Measurements from ENCODE around the gene NINJ2. TPM values are rescaled to one million over a fixed set of nuclear protein-coding genes. Genes with fewer than 3 reads are reported as not detected.

NINJ2 gene
- total and polyA plus RNA-seq, 10 of the 15 experiments (the other 5 are each of a cell fraction or from before 2014, with no cell fraction given), result 8.9 to 51.6 (median 21.3) TPM

DNA sequence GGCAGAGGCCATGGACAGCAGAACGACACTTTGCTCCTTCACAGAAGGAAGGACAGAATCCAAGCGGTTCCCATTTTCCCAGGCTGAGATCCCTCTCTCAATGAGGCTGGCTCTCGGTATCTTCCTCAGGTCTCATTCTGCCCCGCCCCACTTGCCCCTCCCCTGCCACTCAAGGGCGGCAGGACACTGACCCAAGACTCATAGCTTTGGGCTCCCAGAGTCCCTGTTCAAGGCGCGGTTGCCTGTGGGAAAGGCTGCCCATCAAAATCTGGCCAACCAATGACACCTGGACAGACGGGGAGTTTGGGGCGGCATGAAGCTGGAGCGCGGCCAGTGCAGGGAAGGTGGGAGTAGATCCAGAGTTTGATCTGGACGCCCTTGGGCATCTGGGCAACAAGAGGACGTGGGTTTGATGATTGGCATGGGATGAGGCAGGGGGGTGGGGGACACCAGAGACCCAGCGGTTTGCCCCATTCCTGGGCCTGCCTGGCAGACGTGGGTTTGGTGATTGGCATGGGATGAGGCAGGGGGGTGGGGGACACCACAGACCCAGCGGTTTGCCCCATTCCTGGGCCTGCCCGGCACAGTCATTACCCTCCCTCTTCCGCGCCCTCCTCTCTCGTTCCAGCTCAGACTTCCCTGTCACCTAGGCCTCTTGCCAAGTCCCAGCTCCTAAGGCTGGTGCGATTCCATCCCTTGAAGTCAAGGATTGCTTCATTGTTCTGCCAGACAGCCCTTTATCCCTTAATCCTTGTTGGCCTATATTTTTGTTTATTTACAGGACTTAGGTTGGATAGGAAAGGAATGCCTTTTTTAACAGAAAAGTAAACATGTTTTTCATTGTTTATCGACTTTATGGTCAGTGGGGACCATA is 92.1 kb downstream of the NINJ2 start:
- WGBS (ENCODE audit: insufficient coverage, insufficient replicate concordance, low lambda C conversion rate, missing lambda C conversion rate), result 80% methylated on average over 21 of the region's 22 CpGs
- no peaks in the 10 kb centered on the region for H3K36me3 ChIP-seq (ENCODE audit: control insufficient read depth in 2 of 2, insufficient read depth in 2 of 2, low read length in 1 of 2)
- FAIRE-seq (no peak), ATAC-seq (no peak), DNase-seq (ENCODE audit: low read depth, low spot score) (no peak)
- TF ChIP-seq TCF3 (IDR thresholded peaks at IDR 0.05; ENCODE audit: borderline replicate concordance, insufficient read depth, low read depth, low read length), result no peak
- no peak overlapping the region for H3K4me2 ChIP-seq (ENCODE audit: control insufficient read depth, insufficient read depth)
- BruUV-seq (replicated peaks), result no TSS peak
- H3K9me3 ChIP-seq (replicated peaks; ENCODE audit: control insufficient read depth, insufficient read depth, low read length), result no peaks in the 10 kb centered on the region
- RAD21 ChIA-PET (ENCODE audit: unreplicated experiment), result interaction anchor here (1.2 to 1.4 kb wide), 2 partner anchors 240 to 362 kb away, joined by 3 read pairs; no protein-coding TSS in a partner anchor
- no peaks in the 10 kb centered on the region for H4K20me1 ChIP-seq (ENCODE audit: control insufficient read depth, insufficient read depth)
- SMC1A ChIA-PET (ENCODE audit: uncharacterized antibody, unreplicated experiment), result interaction anchor here (0.8 to 1.6 kb wide), 5 partner anchors 181 to 1035 kb away, joined by 3 to 4 read pairs (median 3); partner anchors contain the start of genes RAD52 and WNK1
- CTCF ChIA-PET, result interaction anchor here (0.7 to 5.2 kb wide), 6 partner anchors 51 to 546 kb away, joined by 3 to 50 read pairs (median 6); partner anchors contain the start of gene RAD52
- POLR2A ChIA-PET, result interaction anchor here (1.2 kb wide), 1 partner anchor 245 kb away, joined by 3 read pairs; no protein-coding TSS in a partner anchor
- H3K27me3 ChIP-seq (replicated peaks in 1 of 2; ENCODE audit: control insufficient read depth in 2 of 2, insufficient read depth in 2 of 2, low read length in 1 of 2), result no peaks in the 10 kb centered on the region
- intact Hi-C loops (cut with micrococcal nuclease; ENCODE audit: unreplicated experiment) (no loop called here), in situ Hi-C loops (cut with MboI) (no loop called here)
- peaks cover 6% of the 10 kb centered on the region for H3K4me1 ChIP-seq (ENCODE audit: control insufficient read depth, insufficient read depth, low read length)
- H3K79me2 ChIP-seq (ENCODE audit: control insufficient read depth, insufficient read depth, low read length), result no peaks in the 10 kb centered on the region
- H3K4me3 ChIP-seq, result no peak overlapping the region
- H2AFZ ChIP-seq (ENCODE audit: control insufficient read depth, low read depth, low read length), result no peak overlapping the region
- H3K9ac ChIP-seq (ENCODE audit: control insufficient read depth, insufficient read depth, low read length), result no peak overlapping the region
- H3K27ac ChIP-seq (ENCODE audit: control insufficient read depth, insufficient read depth), result no peak overlapping the region

DNA sequence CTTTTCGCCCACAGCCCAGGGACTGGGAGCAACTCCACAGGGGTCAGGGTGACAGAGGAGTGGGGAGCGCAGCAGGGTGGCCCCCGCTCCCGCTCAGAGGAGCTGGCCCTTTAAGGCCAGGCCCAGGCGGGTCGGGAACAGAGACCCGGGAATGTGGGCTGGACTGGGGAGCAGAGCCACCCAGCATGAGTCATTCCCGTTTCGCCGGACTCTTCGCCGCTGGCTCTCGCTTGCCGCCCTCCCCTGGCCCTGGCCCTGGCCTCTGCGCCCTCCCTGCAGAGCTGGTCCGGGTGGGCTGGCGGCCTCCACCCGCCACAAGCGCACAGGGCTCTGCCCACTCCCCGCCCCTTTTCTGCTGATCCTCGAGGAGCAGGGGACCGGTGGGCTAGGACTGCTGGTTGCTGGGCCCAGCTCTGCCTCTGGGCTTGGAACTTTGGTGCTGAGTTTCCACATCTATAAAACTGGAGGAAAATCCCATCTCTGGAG is 92.8 kb downstream of the NINJ2 start:
- no peak overlapping the region; the same call in 1 of the 2 replicates for H3K9ac ChIP-seq (ENCODE audit: control insufficient read depth, insufficient read depth, low read length)
- SMC1A ChIA-PET (ENCODE audit: uncharacterized antibody, unreplicated experiment), result interaction anchor here (0.8 to 1.6 kb wide), 4 partner anchors 54 to 1035 kb away, joined by 3 to 4 read pairs (median 3); partner anchors contain the start of gene RAD52
- 67% methylated on average over 17 of the region's 22 CpGs for WGBS (ENCODE audit: insufficient coverage, insufficient replicate concordance, low lambda C conversion rate, missing lambda C conversion rate)
- H3K4me1 ChIP-seq (ENCODE audit: control insufficient read depth, insufficient read depth, low read length), result no peaks in the 10 kb centered on the region
- no peak overlapping the region for H3K27ac ChIP-seq (ENCODE audit: control insufficient read depth, insufficient read depth)
- RAD21 ChIA-PET (ENCODE audit: unreplicated experiment), result interaction anchor here (0.9 to 1.4 kb wide), 5 partner anchors 240 to 523 kb away, joined by 3 read pairs; no protein-coding TSS in a partner anchor
- POLR2A ChIA-PET, result interaction anchor here (1.2 kb wide), 1 partner anchor 246 kb away, joined by 3 read pairs; no protein-coding TSS in a partner anchor
- no peak overlapping the region for H3K4me3 ChIP-seq
- in situ Hi-C loops (cut with MboI) (no loop called here), intact Hi-C loops (cut with micrococcal nuclease; ENCODE audit: unreplicated experiment) (no loop called here)
- H3K4me2 ChIP-seq (ENCODE audit: control insufficient read depth, insufficient read depth), result peak overlapping the region; percentile 92; the same call in 1 of the 2 replicates
- no peaks in the 10 kb centered on the region for H3K9me3 ChIP-seq (replicated peaks; ENCODE audit: control insufficient read depth, insufficient read depth, low read length)
- no peak overlapping the region for H2AFZ ChIP-seq (ENCODE audit: control insufficient read depth, low read depth, low read length)
- CTCF ChIA-PET, result interaction anchor here (0.7 to 5.2 kb wide), 12 partner anchors 16 to 547 kb away, joined by 3 to 50 read pairs (median 5); partner anchors contain the start of gene RAD52
- DNase-seq (ENCODE audit: low read depth, low spot score) (no peak), FAIRE-seq (no peak), ATAC-seq (no peak; the same call in 2 of the 3 replicates)
- H4K20me1 ChIP-seq (ENCODE audit: control insufficient read depth, insufficient read depth), result no peaks in the 10 kb centered on the region
- H3K79me2 ChIP-seq (ENCODE audit: control insufficient read depth, insufficient read depth, low read length), result no peaks in the 10 kb centered on the region
- H3K27me3 ChIP-seq (replicated peaks in 1 of 2; ENCODE audit: control insufficient read depth in 2 of 2, insufficient read depth in 2 of 2, low read length in 1 of 2), result no peaks in the 10 kb centered on the region
- no peaks in the 10 kb centered on the region for H3K36me3 ChIP-seq (ENCODE audit: control insufficient read depth in 2 of 2, insufficient read depth in 2 of 2, low read length in 1 of 2)
- BruUV-seq (replicated peaks), result no TSS peak
- no peak for TF ChIP-seq ZNF217 (IDR thresholded peaks at IDR 0.05)
- TF ChIP-seq BACH1 (IDR thresholded peaks at IDR 0.05; ENCODE audit: borderline replicate concordance), result no peak
- TF ChIP-seq EZH2 (IDR thresholded peaks at IDR 0.05; ENCODE audit: borderline replicate concordance, control insufficient read depth, low read depth, low read length), result no peak
- no peak for TF ChIP-seq POLR2A (IDR thresholded peaks at IDR 0.05; ENCODE audit: low read depth, low read length)
- TF ChIP-seq ZNF384 (IDR thresholded peaks at IDR 0.05; ENCODE audit: borderline replicate concordance, low read depth, low read length), result no peak
- no peak for TF ChIP-seq NBN (IDR thresholded peaks at IDR 0.05)
- TF ChIP-seq, protein P1, sequence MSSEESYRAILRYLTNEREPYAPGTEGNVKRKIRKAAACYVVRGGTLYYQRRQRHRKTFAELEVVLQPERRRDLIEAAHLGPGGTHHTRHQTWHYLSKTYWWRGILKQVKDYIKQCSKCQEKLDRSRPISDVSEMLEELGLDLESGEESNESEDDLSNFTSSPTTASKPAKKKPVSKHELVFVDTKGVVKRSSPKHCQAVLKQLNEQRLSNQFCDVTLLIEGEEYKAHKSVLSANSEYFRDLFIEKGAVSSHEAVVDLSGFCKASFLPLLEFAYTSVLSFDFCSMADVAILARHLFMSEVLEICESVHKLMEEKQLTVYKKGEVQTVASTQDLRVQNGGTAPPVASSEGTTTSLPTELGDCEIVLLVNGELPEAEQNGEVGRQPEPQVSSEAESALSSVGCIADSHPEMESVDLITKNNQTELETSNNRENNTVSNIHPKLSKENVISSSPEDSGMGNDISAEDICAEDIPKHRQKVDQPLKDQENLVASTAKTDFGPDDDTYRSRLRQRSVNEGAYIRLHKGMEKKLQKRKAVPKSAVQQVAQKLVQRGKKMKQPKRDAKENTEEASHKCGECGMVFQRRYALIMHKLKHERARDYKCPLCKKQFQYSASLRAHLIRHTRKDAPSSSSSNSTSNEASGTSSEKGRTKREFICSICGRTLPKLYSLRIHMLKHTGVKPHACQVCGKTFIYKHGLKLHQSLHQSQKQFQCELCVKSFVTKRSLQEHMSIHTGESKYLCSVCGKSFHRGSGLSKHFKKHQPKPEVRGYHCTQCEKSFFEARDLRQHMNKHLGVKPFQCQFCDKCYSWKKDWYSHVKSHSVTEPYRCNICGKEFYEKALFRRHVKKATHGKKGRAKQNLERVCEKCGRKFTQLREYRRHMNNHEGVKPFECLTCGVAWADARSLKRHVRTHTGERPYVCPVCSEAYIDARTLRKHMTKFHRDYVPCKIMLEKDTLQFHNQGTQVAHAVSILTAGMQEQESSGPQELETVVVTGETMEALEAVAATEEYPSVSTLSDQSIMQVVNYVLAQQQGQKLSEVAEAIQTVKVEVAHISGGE (CRISPR knock-in tag; IDR thresholded peaks at IDR 0.05), result no peak
- TF ChIP-seq TARDBP (IDR thresholded peaks at IDR 0.05; ENCODE audit: borderline replicate concordance), result no peak
- TF ChIP-seq KLF5 (IDR thresholded peaks at IDR 0.05; ENCODE audit: partially characterized antibody), result no peak
- no peak for TF ChIP-seq ASH2L (IDR thresholded peaks at IDR 0.05; ENCODE audit: borderline replicate concordance, low read depth)
- no peak for TF ChIP-seq EP300 (IDR thresholded peaks at IDR 0.05; ENCODE audit: borderline replicate concordance in 1 of 2, control insufficient read depth in 1 of 2, low read depth in 2 of 2, low read length in 2 of 2)

All from GM12878 (cell line).